Stimulated activated CD8-positive, alpha-beta memory T cell treated with anti-CD3 and anti-CD28 coated beads, Interleukin-15, amount 100 ng/mL, for 24 hours (primary cell): ENCODE measurements around the gene TMEM240.
"Not testable (repeated sequence)": the region's sequence is repeated elsewhere in the genome, so short reads cannot be mapped to it uniquely, and the experiment has no call there.

Source experiments
- DNase-seq: peaks from one replicate; pipeline ENCODE4 v3.0.0-alpha.2; 2020; ENCODE audit warnings: low read depth

TMEM240 gene

GRCh38 chr1:1557688-1558087 lies 17.3 kb upstream of the TMEM240 start:
- not testable (repeated sequence) for DNase-seq

DNA sequence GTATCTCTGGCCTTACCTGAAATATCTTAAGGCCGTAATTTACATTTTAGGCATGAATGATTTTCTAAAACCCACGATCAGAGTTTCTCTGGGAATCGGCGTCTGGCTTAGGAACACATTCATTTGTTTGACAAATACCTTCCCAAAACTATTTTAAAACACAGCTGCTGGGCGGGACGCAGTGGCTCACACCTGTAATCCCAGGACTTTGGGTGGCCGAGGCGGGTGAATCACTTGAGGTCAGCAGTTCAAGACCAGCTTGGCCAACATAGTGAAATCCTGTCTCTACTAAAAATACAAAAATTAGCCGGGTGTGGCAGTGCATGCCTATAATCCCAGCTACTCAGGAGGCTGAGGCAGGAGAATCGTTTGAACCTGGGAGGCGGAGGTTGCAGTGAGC lies 16.5 kb upstream of the TMEM240 start:
- DNase-seq = not testable (repeated sequence)

DNA sequence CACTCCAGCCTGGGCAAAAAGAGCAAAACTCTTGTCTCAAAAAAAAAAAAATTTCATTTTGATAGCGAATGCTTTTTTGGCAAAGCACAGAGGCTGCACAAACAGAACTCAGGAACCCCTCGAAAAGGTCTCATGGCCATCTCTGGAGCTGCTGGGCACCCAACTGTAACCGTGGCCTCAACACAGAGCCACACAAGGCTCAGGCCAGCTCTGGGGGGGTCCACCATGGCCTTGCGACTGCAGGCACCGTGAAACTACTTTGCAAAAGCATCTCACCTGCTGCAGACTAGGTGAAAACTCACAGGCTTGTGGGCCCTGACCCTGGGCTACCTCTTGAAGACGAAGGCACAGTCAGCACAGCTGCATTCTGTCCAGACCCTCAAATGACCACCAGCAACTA lies 16.1 kb upstream of the TMEM240 start:
- DNase-seq = no peak

DNA sequence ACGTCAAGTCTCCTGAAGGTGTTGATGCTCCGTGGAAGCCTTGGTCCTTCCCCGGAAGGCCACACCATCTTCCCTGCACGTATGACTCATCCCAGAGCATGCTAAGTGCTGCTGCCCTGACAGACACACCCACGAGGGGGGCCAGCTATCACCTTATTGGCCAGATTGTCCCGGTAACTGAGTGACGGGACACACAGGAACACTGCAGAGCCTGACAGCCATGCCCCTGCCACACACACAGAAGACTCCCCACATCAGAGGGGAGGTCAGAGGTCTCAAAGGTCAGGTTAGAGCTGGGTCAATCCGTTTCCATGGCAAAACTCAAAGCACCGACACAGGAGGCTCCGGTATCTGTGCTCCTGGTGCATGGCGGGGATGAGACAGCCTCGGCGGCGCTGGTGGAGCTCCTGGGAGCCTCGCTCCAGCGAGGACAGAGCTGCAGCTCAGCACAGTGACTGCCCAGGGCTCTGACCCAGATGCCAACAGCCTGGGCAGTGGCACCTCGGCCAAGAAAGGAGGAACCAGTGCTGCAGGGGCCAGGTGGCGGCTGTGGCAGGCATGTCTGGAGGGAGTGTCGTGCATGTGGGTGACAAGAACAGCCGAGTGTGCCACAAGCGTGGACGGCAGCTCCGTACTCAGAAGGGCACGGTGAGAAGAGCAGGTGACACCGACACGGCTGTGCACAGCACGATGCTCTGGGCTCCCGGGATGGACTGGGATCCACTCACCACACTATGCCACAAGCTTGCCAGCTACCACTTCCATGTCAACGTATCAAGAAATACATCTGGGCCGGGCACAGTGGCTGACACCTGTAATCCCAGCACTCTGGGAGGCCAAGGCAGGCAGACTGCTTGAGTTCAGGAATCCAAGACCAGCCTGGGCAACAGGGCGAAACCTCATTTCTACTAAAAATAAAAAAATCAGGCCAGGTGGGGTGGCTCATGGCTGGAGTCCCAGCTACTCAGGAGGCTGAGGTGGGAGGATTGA lies 14.8 kb upstream of the TMEM240 start:
- DNase-seq = no peak

- no peak for DNase-seq
Observed at GRCh38 chr1:1554550-1554925, 14.1 kb upstream of the TMEM240 start.

DNA sequence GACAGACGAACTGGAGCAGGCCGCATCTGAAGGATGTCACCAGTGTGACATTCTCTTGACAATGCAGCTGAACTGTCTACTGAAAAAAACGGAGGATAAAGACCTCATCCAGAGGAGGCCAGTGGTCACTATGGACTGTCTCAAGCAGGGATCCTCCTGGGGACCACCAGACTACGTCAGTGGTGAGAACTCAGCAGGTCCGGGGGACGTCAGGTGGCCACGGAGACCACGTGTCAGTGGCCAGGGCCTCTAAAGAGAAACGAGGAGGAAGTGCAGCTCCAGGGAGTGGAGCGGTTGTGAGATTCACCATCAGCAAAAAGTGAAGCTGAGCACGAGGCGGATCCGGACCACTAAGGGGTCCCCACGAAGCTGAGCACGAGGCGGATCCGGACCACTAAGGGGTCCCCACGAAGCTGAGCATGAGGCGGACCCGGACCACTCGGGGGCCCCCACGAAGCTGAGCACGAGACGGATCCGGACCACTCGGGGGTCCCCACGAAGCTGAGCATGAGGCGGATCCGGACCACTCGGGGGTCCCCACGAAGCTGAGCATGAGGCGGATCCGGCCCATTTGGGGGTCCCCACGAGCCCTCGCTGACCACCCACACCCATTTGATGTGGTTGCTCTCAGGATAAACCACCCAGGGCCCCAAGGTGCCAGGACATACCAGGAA lies 13.5 kb upstream of the TMEM240 start:
- DNase-seq = no peak

GRCh38 chr1:1552263-1552639 lies 11.8 kb upstream of the TMEM240 start:
- no peak for DNase-seq

GRCh38 chr1:1551524-1552262 lies 11.3 kb upstream of the TMEM240 start:
- no peak for DNase-seq

- DNase-seq = no peak
Observed at GRCh38 chr1:1550591-1551432, 10.4 kb upstream of the TMEM240 start.

DNA sequence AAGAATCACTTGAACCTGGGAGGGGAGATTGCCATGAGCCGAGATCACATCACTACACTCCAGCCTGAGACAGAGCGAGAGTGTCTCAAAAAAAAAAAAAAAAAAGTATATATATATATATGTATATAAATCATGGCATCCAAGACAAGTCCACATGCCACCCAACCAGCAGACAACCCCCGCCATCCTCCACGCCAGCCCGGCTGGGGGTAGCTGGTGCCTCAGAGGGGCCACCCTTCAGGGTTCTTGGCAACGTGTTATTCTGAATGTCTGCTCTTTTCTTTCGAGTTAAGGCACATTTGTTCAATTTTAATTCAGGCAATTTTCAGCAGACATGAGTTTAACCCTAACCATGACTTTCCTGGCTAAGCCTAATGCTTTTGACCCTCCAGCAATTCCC lies 9.7 kb upstream of the TMEM240 start:
- DNase-seq = no peak

GRCh38 chr1:1548591-1548990 lies 8.2 kb upstream of the TMEM240 start:
- DNase-seq = no peak

DNA sequence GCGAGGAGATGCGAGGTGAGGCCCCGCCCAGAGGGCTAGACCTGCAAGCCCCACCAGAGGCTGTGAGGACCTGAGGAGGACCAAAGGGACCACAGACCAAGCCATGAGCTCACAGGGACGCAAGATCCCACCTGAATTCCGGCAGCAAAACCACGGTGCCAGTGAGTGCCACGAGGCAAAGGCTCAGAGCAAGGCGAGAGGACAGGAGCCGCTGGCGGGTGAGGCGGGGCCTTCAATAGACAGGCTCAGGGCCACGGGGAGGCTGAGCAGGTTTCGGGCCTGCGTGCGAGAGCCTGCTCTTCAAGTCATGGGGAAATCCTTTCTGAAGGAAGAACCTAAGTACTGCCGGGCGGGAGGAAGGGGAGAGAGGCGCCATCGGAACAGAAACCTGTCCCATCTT lies 7.1 kb upstream of the TMEM240 start:
- no peak for DNase-seq

- no peak for DNase-seq
Observed at GRCh38 chr1:1547011-1547410, 6.6 kb upstream of the TMEM240 start.

- DNase-seq = no peak
Observed at GRCh38 chr1:1545946-1546737, 5.7 kb upstream of the TMEM240 start.

GRCh38 chr1:1544544-1544943 lies 4.1 kb upstream of the TMEM240 start:
- no peak for DNase-seq

DNA sequence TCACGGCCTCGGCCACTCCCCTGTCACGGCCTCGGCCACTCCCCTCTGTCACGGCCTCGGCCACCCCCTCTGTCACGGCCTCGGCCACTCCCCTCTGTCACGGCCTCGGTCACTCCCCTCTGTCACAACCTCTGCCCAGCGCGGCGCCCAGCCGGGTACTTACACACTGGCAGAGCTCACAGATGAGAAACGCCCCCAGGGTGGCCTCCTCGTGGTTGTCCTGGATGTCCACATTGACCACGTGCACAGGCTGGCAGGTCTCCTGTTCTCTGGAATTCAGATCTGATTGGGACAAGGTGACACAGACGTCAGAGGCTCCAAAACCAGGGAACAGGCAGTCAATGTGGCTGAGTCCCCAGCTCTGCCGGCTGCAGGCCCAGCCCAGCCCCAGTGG lies 3.3 kb upstream of the TMEM240 start:
- DNase-seq = no peak

DNA sequence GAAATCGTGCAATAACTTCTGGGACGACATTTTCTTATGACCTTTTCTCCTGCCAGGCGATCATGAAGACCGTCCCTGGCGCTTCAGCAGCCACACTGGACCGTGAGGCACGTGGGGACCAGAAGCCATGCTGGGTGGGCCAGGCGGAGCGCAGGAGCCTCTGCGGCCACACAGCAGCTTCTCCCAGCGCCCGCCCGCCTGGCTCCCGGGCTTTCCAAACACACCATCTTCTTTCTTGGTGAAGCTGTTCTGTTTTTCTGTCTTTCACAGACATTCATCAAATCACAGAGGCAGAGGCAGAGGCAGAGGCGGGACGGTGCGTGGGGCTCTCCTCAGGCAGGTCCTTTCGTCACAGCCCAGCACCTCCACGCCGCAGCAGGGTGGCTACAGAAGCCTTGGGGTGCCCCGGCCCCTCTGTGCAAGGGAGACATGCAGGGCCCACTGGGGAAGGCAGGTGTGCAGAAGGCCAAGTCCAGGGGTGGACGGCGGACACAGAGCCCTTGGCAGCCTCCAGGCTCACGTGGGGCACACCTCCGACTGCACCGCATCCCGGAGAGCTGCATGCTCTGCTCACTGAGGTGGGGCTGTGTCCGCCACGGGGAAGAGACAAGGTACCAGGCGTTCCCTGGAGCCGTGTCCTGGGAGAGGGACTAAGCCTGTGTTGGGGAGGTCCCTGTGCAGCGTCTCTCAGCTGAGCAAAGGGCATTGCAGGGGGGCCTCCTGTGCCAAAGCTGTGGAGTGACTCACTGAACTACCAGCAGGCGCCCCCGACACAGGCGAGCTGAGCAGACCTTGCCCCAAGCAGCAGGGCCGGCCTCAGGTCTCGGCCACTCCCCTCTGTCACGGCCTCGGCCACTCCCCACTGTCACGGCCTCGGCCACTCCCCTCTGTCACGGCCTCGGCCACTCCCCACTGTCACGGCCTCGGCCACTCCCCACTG lies 2.6 kb upstream of the TMEM240 start:
- DNase-seq = no peak

GRCh38 chr1:1541956-1542765 lies 1.7 kb upstream of the TMEM240 start:
- DNase-seq = no peak
